HepG2 (cell line): ENCODE results near the gene PTPN14. TPM values are rescaled to one million over a fixed set of nuclear protein-coding genes. Genes with fewer than 3 reads are reported as not detected.
A peak's percentile ranks its signal among the peaks of the same experiment; 100 is the strongest.

Experiments
- CERS6 ChIP-seq: sonication (generic); formaldehyde crosslinking; IDR thresholded peaks from 2 replicates; pipeline ENCODE4 v1.5.0; 2020; ENCODE audit warnings: missing genetic modification reagents
- GPBP1L1 ChIP-seq: sonication (generic); formaldehyde crosslinking; IDR thresholded peaks from 2 replicates; pipeline ENCODE4 v1.5.0; 2020; ENCODE audit warnings: mild to moderate bottlenecking, missing genetic modification reagents
- HOXA9 ChIP-seq: sonication (generic); formaldehyde crosslinking; IDR thresholded peaks from 2 replicates; pipeline ENCODE4 v1.8.1; 2022; ENCODE audit warnings: missing genetic modification reagents, mild to moderate bottlenecking, moderate library complexity, borderline replicate concordance
- KAT2B ChIP-seq: fragments of 150-350 bp; IDR thresholded peaks from 2 replicates; pipeline ENCODE4 v1.6.1; 2014; ENCODE audit warnings: low read depth, low read length, borderline replicate concordance
- KDM4B ChIP-seq: sonication (generic); formaldehyde crosslinking; IDR thresholded peaks from 2 replicates; pipeline ENCODE4 v1.4.0; 2020; ENCODE audit warnings: missing genetic modification reagents
- MBNL3 ChIP-seq: fragments of 250-450 bp; sonication (Bioruptor Pico); conservative IDR thresholded peaks from 2 replicates; pipeline ENCODE4 v1.8.0; 2022; ENCODE audit warnings: mild to moderate bottlenecking, inconsistent platforms
- PAX8 ChIP-seq: sonication (generic); formaldehyde crosslinking; IDR thresholded peaks from 2 replicates; pipeline ENCODE4 v1.8.0; 2022; ENCODE audit warnings: mild to moderate bottlenecking, missing genetic modification reagents, borderline replicate concordance
- PAXIP1 ChIP-seq: sonication (generic); formaldehyde crosslinking; conservative IDR thresholded peaks from 2 replicates; pipeline ENCODE4 v1.4.0; 2020; ENCODE audit warnings: mild to moderate bottlenecking, missing genetic modification reagents, moderate library complexity
- TOPORS ChIP-seq: sonication (generic); formaldehyde crosslinking; IDR thresholded peaks from 2 replicates; pipeline ENCODE4 v1.8.0; 2023; ENCODE audit warnings: mild to moderate bottlenecking, missing genetic modification reagents
- TSC22D2 ChIP-seq: sonication (generic); formaldehyde crosslinking; IDR thresholded peaks from 2 replicates; pipeline ENCODE4 v1.5.1; 2020; ENCODE audit warnings: missing genetic modification reagents, mild to moderate bottlenecking, borderline replicate concordance
- ZBTB39 ChIP-seq: sonication (generic); formaldehyde crosslinking; IDR thresholded peaks from 2 replicates; pipeline ENCODE4 v1.5.0; 2020; ENCODE audit warnings: missing genetic modification reagents
- ZC3H13 ChIP-seq: sonication (generic); formaldehyde crosslinking; IDR thresholded peaks from 2 replicates; pipeline ENCODE4 v1.8.1; 2023; ENCODE audit warnings: mild to moderate bottlenecking, missing genetic modification reagents, moderate library complexity
- ZFP82 ChIP-seq: sonication (generic); formaldehyde crosslinking; IDR thresholded peaks from 2 replicates; pipeline ENCODE4 v1.5.1; 2020; ENCODE audit warnings: mild to moderate bottlenecking, missing genetic modification reagents, borderline replicate concordance
- ZFY ChIP-seq: sonication (generic); formaldehyde crosslinking; IDR thresholded peaks from 2 replicates; pipeline ENCODE4 v1.4.0; 2020; ENCODE audit warnings: missing genetic modification reagents
- ZNF232 ChIP-seq: sonication (generic); formaldehyde crosslinking; IDR thresholded peaks from 2 replicates; pipeline ENCODE4 v1.4.0; 2020; ENCODE audit warnings: missing genetic modification reagents, borderline replicate concordance
- ZNF333 ChIP-seq: sonication (generic); formaldehyde crosslinking; IDR thresholded peaks from 2 replicates; pipeline ENCODE4 v1.4.0; 2020; ENCODE audit warnings: mild to moderate bottlenecking, missing genetic modification reagents, borderline replicate concordance
- ZNF510 ChIP-seq: sonication (generic); formaldehyde crosslinking; IDR thresholded peaks from 2 replicates; pipeline ENCODE4 v1.4.0; 2020; ENCODE audit warnings: low read depth, mild to moderate bottlenecking, missing genetic modification reagents
- ZNF576 ChIP-seq: sonication (generic); formaldehyde crosslinking; IDR thresholded peaks from 2 replicates; pipeline ENCODE4 v1.4.0; 2020; ENCODE audit warnings: mild to moderate bottlenecking, missing genetic modification reagents
- ZNF652 ChIP-seq: IDR thresholded peaks from 2 replicates; pipeline ENCODE4 v1.6.1; 2016; ENCODE audit warnings: low read depth, borderline replicate concordance
- polyA plus RNA-seq, 8 experiments: library from polyadenylated mRNA; depleted of rRNA in 3 of 8; stranded (reverse) in 7 of 8; unstranded in 1 of 8; fragments of >200 nt; fragmentation: Illumina TruSeq in 4 of 8; extraction: Trizol in 4 of 8; gene quantifications; 2 replicates each; pipeline versions ENCODE4 v1.2.1 to v1.2.3, GENCODE V29; 2011 to 2016; ENCODE audit warnings: low read depth in 4 of 8, missing spikeins in 1 of 8, mixed read lengths in 1 of 8; ENCODE audit not compliant: insufficient read depth in 1 of 8
- total RNA-seq, 5 experiments: library from RNA; depleted of rRNA; stranded (reverse); fragments of >200 nt; fragmentation: Illumina TruSeq; extraction: Trizol; gene quantifications; 2 replicates each; pipeline ENCODE4 v1.2.3, GENCODE V29; 2016; ENCODE audit warnings: low read depth in 1 of 5
- TF ChIP-seq, protein P1 (sequence below): sonication (generic); formaldehyde crosslinking; IDR thresholded peaks from 2 replicates; pipeline ENCODE4 v1.4.0; 2020; ENCODE audit warnings: missing genetic modification reagents

The PTPN14 gene
- total and polyA plus RNA-seq, 2 of the 13 experiments (the other 11 are each of a cell fraction or from before 2014, with no cell fraction given) = 3.9 to 4.7 TPM

GRCh38 chr1:214523124-214523824 lies 28.1 kb downstream of the PTPN14 start (continued):
- peak; percentile 47; the same call in 1 of the 2 replicates for TF ChIP-seq PAXIP1 (CRISPR knock-in tag)
- TF ChIP-seq KDM4B (CRISPR knock-in tag) = no peak
- TF ChIP-seq KAT2B = no peak
- TF ChIP-seq ZNF576 (CRISPR knock-in tag) = no peak
- no peak for TF ChIP-seq TOPORS (CRISPR knock-in tag)
- TF ChIP-seq CERS6 (CRISPR knock-in tag) = no peak
- no peak for TF ChIP-seq HOXA9 (CRISPR knock-in tag)
- no peak for TF ChIP-seq PAX8 (CRISPR knock-in tag)
- no peak for TF ChIP-seq ZNF333 (CRISPR knock-in tag)
- TF ChIP-seq TSC22D2 (CRISPR knock-in tag) = no peak
- no peak for TF ChIP-seq GPBP1L1 (CRISPR knock-in tag)
- TF ChIP-seq, protein P1, sequence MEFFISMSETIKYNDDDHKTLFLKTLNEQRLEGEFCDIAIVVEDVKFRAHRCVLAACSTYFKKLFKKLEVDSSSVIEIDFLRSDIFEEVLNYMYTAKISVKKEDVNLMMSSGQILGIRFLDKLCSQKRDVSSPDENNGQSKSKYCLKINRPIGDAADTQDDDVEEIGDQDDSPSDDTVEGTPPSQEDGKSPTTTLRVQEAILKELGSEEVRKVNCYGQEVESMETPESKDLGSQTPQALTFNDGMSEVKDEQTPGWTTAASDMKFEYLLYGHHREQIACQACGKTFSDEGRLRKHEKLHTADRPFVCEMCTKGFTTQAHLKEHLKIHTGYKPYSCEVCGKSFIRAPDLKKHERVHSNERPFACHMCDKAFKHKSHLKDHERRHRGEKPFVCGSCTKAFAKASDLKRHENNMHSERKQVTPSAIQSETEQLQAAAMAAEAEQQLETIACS (CRISPR knock-in tag) = no peak
- TF ChIP-seq ZC3H13 (CRISPR knock-in tag) = no peak
- TF ChIP-seq ZFY (CRISPR knock-in tag) = no peak
- no peak for TF ChIP-seq ZNF232 (CRISPR knock-in tag)
- no peak for TF ChIP-seq ZFP82
- 0 out of 2 replicates have a peak, but pooled peaks have one; percentile 49 for TF ChIP-seq ZBTB39
- TF ChIP-seq ZNF510 (CRISPR knock-in tag) = no peak
- no peak for TF ChIP-seq ZNF652 (CRISPR knock-in tag)
- no peak for TF ChIP-seq MBNL3 (CRISPR knock-in tag)
